Fibroblast of skin of right quadriceps (primary cell): ENCODE data around the gene CTNND2.

ENCODE experiments used
- DNase-seq: peaks from one replicate; pipeline ENCODE4 v3.0.0-alpha.2; 2013

CTNND2 gene

DNA sequence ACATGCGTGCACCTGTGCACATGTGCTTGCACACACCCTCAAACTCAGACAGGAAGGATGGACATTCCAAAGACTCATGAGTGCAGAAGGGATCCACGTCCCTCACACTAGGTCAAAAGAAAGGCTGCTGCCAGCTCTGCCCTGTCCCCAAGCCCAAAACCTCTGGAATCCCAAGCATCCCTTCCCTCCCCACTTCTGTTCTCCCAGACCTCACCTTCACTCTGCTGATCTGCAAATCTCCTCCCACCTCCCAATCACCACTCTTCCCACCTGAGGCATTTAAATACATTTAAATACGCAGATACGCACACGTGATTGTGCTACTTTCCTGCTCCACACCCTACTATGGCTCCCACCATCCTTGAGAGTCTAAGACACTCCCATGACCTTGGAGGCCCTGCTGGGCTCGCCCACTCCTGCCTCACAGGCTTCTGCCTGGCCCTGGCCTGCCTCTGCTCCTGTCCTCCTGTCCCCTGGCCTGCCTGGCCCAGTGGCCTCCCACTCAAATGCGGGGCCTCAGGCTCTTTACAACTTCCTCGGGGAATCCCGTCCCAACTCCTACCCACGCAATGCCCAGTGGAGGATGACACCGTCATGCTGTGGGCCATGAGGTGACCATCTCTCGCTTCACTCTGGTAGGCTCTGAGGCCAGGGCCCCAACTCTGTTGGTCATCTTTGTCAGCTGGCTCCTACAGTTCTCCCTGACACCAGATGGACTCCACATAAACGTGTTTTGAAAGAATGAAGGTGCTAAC is 664.8 kb downstream of the CTNND2 start:
- no peak for DNase-seq

DNA sequence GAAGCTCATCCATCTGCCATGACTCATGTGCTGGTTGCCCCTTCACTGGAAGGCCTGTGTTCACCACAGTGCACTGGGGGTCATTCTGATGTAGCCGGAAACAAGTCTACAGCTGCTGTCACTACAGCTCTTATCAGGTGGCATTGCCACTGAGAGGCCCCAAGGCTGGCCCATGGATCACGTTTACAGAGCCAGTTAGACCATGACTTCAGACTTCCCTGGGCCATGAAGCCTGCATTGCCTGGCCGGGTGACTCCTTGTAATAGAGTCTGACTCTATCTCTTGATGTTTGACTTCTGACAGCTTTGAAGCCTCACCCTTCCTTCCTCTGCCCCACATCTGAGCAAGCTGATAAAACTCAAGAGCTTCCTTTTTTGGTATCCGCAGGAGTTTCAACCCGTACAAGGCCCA is 669.7 kb downstream of the CTNND2 start:
- DNase-seq = no peak

DNA sequence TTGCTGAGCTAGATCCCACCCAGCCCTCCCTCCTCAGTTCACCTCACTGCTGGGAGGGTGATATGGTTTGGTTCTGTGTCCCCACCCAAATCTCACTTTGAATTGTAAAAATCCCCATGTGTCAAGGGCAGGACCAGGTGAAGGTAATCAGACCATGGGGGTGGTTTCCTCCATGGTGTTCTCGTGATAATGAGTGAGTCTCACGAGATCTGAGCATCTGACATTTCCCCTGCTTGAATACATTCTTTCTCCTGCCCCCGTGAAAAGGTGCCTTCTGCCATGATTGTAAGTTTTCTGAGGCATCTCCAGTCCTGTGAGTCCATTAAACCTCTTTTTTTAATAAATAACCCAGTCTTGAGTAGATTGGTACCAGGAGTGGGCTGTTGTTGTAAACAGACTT is 673.4 kb downstream of the CTNND2 start:
- DNase-seq = no peak

DNA sequence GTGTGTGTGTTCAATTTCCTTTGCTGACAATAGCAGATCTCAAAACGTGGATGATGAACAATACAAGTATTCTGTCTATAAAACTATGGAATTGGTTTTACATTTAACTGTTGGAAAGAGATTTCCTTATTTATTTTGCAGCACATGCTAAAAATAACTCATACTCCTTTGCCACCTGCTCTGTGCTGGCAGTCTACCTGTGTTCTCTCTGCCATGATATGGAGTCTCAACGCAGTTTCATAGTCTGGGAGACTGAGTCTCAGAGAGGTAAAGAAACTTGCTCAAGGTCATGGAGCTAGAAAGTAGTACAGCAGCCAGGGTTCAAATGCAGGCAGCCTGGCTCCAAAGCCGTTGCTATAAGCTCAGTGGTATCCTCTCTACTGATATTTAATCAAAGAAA is 677.2 kb downstream of the CTNND2 start:
- no peak for DNase-seq

- DNase-seq = no peak
These were observed 679.6 kb downstream of the CTNND2 start for GRCh38 chr5:11224436-11225187.

DNA sequence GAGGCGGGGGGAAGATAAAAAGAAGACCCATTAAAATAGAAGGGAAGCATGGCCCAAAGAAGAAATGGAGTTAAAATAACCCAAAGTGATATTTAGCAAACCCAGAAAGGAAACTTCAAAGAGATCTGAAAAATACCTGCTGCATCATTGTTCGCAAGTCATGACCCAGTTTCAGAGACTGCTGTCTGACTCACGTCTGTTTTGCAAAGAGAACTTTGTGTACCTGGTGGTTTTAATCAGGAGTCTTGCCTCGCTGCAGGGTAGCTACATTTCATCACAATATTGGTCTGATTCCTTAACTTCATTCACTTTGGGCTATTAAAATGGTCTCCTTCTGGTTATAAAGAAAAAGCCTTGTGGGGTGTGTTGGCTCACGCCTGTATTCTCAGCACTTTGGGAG is 682.1 kb downstream of the CTNND2 start:
- DNase-seq = no peak

DNA sequence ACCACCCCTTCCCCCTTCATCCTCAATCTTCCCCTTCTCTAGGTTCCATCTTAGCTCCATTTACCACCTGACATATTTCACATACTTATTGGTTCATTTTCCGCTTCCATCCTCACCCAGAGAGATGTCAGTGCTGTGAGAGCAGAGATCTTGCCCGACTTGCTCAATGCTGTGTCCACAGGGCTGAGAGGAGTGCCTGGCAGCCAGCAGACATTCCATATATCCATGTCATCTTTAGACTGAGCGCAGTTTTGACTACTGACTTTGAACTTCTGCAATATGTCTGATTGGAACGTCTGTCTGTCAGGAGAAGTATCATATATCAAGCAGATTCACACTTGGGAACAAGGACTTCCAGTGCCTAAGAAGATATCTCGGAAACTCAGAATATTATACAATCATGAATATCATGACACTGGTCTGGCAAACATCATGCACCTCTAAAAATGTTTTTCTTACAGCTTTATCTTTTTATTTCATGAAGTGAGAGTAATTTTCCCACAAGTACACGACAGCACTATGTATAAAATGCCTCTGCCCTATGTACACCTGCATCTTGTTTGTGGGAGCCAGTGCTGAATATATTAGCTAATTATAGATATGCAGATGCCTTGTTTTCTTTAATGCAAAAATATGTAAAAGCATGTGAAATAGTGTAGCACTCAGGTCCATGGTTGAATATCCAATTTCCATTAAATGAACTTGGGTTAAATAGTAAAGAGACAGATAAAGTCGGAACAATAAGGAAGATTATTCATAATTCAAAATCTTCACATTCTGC is 689.2 kb downstream of the CTNND2 start:
- no peak for DNase-seq

DNA sequence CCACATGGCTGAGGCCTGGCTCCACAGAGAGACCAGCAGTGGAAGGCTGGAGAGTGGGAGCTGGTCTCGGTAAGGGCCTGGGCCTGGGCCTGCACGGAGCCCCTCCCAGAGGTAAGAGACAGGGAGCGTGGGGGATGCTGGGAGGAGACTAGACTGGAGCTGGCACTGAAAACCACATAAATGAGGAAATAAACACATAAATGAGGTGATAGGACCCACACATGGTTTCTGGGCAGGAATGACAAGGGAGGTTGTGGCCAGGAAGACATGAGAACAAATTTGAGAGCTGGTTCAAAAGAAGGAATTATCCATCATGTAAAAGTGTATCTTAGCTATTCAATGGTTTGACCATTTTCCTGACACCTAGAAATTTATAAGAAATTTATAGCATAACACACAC is 691.5 kb downstream of the CTNND2 start:
- DNase-seq = no peak

GRCh38 chr5:11197726-11198125 is 706.5 kb downstream of the CTNND2 start:
- DNase-seq = no peak

DNA sequence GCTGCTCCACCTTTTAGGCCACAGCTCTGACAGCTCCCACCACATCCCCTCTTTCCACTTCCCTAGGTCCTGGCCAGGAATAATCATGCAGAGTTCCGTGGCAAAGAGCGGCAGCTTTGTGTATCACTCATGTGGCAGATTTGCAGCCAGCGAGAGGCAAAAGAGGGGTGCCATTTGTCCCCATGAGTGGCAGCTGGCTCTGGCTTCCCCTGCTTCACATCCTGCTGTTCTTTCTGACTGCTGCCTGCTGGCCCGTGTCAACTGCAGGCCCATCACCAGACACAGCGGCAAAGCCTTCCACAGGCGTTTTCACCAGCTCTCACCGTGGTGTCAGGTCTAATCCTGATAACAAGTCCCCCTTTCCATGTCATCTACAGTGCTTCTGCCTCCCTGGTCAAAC is 712.6 kb downstream of the CTNND2 start:
- no peak for DNase-seq

DNA sequence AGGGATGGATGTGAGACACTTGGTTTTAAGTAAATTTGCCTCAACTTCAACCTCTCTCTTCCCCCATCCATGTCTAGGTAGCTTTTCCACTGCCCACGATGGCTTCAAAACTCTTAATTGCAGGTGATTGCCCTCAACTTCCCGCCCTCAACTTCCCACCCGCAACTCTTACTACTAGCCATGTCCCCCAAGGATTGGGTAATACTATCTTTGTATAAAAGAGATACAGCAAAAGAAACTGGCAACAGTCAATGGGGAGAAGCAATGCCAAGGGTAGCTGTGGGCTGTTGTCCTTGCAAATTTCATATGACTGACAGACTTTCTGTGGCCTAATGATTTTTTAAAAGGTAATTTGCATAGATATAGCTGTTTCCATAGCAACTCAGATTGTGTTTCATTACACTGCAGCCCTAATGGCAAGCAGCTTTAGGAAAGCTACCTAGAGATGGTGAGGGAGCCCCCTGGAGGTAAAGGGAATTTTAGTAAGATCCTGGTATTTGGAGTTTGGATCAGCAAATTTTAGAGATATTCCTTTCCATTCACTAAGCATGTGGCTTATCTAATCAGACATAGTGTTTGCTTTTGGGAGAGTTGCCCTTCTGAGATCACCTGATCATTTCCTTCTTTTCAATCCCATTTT is 721.7 kb downstream of the CTNND2 start:
- peak; percentile 40 for DNase-seq

GRCh38 chr5:11181940-11182339 is 722.3 kb downstream of the CTNND2 start:
- no peak for DNase-seq

- DNase-seq = no peak
These were observed 723.4 kb downstream of the CTNND2 start for GRCh38 chr5:11180890-11181289.

DNA sequence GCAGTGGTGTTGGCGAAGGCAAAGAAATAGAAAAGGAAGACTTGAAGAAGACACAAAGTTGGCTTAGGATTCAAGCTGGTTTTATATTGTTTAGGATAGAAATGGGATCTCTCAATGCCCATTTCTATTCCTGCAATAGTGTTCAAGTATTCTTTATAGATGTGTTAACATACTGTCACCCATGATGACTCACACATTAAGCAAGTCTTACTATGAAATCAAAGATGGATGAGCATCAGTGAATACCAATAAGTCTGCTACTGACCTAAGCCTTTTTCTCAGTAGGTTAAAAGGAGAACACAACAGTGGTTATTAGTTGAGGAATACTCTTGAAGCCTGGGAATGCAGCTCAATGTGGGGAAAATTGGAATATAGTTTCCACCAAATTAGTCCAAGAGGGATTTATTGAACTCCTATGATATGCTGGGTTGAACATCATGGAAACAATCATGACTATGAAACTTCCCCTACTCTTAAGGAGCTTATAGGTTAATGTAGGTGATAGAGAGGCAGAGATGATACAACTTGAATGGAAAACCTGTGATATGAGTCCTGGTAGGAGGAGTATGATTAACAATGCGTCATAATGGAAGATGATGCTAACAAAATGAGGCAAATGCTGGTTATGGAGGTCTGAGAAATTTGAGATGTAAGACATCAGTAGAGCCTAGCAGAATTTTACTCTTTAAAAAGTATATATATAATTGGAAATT is 726.1 kb downstream of the CTNND2 start:
- no peak for DNase-seq

- DNase-seq = no peak
These were observed 729.7 kb downstream of the CTNND2 start for GRCh38 chr5:11174591-11174990.

GRCh38 chr5:11172484-11172883 is 731.8 kb downstream of the CTNND2 start:
- no peak for DNase-seq

- no peak for DNase-seq
These were observed 733.0 kb downstream of the CTNND2 start for GRCh38 chr5:11171236-11171635.

GRCh38 chr5:11166923-11167322 is 737.3 kb downstream of the CTNND2 start:
- no peak for DNase-seq

- no peak for DNase-seq
These were observed 739.5 kb downstream of the CTNND2 start for GRCh38 chr5:11164531-11165294.

DNA sequence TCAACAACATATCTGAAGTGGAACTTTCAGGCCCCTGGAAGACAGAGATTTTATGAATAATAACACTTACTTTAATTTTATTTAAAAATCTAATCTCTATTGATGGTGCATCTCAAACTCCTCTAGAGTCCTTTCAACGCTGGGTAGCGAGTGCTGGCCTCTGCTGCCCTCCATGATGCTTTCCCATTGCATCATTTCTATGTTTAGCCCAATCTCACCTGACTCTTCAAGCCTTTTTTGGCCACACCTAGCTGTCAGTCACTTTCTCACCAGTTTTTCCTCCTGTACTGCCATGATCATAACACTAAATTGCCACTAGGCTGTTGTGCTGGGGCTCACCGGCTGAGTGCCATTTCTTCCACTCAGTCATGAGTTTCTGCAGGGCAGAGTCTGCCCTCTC is 747.1 kb downstream of the CTNND2 start:
- DNase-seq = no peak

- DNase-seq = no peak
These were observed 750.4 kb downstream of the CTNND2 start for GRCh38 chr5:11153670-11154382.
